Thyroid gland (tissue), 4 donors: ENCODE measurements around the gene GABRA5.

Experiments used
- POLR2A ChIP-seq, 2 donors: fragments of 450-650 bp; IDR thresholded peaks; one replicate each; pipeline ENCODE4 v1.6.1; 2017; ENCODE audit warnings: antibody characterized with exemption in 2 of 2, mild to moderate bottlenecking in 2 of 2, moderate library complexity in 1 of 2
- TF ChIP-seq, protein P1 (sequence below), 6 experiments: fragments of 200-600 bp in 3 of 6; fragments of 450-650 bp in 3 of 6; sonication (generic) in 3 of 6; IDR thresholded peaks; one replicate each; pipeline ENCODE4 v1.5.1; 2016 to 2019; ENCODE audit warnings: antibody characterized with exemption in 6 of 6, mild to moderate bottlenecking in 2 of 6, inconsistent platforms in 1 of 6, moderate library complexity in 1 of 6

DNA sequence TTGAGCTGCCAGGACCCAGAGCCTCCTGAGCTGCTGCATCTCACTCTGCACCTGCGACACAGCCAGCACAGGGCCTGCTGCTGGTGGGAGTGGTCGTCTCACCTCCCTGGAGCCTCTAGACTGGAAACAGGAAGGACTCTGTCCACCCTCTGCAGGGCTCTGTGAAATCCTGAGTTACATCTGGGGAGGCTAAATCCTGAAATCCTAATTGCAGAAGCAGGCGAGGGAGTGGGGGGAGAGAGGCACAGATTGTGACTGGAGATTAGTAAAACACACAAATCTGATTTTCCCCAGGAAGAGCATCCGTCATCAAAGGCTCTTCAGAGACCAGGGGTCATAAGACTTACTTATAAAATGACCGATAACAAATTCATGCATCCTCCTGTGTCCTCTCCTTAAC is 72.5 kb downstream of the GABRA5 start:
- no peak for TF ChIP-seq POLR2A (IDR thresholded peaks at IDR 0.05)
- TF ChIP-seq, protein P1, sequence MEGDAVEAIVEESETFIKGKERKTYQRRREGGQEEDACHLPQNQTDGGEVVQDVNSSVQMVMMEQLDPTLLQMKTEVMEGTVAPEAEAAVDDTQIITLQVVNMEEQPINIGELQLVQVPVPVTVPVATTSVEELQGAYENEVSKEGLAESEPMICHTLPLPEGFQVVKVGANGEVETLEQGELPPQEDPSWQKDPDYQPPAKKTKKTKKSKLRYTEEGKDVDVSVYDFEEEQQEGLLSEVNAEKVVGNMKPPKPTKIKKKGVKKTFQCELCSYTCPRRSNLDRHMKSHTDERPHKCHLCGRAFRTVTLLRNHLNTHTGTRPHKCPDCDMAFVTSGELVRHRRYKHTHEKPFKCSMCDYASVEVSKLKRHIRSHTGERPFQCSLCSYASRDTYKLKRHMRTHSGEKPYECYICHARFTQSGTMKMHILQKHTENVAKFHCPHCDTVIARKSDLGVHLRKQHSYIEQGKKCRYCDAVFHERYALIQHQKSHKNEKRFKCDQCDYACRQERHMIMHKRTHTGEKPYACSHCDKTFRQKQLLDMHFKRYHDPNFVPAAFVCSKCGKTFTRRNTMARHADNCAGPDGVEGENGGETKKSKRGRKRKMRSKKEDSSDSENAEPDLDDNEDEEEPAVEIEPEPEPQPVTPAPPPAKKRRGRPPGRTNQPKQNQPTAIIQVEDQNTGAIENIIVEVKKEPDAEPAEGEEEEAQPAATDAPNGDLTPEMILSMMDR (IDR thresholded peaks at IDR 0.05), result no peak
